DMS153 (cell line): ENCODE results near the gene CDH4.

Experiments used
- DNase-seq: peaks from one replicate; lab custom pipeline; 2025; lab: John Stamatoyannopoulos, UW

The CDH4 gene

DNA sequence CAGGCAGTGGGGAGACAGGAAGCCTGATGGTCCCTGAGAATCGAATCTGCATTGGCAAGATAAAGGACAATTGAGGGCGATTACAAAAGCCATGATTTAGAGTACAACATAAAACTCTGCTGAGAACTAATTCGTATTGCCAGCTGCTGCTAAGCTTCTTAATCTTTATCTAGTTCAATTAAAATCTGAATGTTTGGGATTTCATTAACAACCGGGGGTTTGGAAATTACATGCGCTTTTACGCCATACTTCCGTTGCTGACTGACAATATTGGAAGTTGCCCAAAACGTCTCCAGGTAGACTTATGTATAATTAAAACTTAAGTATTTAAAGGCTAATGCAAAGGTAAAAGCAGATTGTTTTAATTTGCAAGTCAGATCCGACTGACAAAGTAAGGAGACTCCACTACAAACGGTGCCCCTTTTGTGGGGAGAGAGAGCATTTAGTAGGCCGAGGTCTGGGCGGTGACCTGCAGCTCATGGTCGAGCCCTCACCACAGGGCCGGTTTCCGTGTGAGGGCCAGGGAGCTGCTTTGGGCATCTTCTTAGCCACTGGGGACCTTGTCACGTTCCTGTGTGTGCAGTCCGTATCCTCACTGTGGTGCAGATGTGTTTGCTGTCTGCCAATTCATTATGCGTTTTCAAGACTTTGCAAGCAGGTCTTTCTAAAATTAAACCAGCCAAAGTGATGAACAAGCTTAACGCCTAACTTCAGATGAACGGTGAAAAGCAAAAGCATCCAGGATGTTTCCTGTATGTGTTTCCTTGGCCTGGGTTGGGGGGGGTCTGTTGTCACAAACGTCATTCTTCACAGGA is 49.9 kb downstream of the CDH4 start:
- no peak for DNase-seq

DNA sequence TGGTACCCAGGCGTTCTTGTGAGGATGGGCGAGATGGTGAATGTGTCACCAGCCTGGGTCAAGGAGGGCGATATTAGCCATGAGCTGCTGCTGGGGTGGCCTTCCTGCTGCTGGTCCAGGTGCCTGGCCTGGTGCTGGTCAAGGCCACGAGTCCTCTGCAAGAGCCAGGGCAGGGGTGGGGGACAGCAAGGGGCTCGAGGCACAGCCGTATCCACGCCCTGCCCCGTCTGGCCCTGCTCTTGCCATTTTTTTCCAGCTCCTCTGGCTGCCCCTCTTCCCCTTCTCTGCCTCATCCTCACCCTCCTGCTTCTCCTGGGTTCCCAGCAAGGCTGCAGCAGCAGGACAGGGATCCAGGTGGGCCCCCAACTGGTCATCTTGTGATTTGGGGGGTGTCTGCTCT is 51.2 kb downstream of the CDH4 start:
- DNase-seq = no peak

- peak; percentile 39 for DNase-seq
These were observed 51.6 kb downstream of the CDH4 start for GRCh38 chr20:61303675-61304074.

DNA sequence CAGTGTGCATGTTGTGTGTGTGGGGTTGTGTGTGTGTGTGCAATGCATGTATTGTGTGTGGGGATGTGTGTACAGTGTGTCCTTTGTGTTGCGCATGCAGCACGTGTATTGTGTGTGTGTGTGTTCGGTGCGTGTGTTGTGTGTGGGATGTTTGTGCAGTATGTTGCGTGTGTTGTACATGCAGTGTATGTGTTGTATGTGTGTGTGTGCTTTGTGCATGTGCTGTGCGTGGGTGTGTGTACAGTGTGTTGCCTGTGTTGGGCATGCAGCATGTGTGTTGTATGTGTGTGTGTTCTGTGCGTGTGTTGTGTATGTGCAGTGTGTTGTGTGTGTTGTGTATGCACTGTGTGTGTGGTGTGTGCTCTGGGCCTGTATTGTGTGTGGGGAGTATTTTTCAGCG is 52.7 kb downstream of the CDH4 start:
- DNase-seq = no peak

GRCh38 chr20:61306937-61307475 is 54.9 kb downstream of the CDH4 start:
- no peak for DNase-seq

DNA sequence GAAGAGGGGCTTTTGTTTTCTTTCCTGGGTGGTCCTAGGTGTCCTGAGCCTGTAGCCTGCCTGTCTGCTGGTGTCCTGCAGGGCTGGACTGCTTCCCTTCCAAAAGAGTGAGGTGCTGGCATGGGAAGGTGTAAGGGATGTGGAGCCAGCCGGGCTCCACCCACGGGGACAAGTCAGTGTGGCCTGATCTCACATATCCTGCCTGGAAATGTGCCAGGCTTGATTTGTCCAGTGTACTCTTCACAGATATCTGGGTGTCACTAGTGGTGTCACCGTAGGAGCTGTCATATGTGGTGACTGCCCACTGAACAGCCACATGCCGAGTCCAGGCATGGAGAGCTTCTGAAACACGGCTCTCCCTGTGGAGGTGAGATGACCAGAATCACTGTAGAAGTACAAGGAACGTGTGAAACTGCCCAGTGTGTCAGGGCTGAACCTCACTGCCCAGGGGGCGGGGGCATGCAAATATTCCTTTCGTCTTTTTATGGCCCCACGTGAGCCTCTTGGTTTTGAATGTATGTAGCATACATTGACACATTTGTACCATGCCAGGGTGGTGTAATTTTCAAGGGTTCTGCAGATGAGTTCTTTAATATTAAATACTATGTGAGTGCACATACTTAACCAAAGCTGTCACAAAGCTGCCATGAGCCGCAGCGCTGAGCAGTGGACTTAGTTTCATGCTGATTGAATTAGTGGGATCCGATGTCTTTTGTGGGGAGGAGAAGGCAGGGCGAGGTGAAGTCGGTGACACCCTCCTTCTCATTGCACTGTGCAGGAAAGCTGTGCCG is 55.8 kb downstream of the CDH4 start:
- DNase-seq = no peak

GRCh38 chr20:61308477-61308774 is 56.4 kb downstream of the CDH4 start:
- no peak for DNase-seq

DNA sequence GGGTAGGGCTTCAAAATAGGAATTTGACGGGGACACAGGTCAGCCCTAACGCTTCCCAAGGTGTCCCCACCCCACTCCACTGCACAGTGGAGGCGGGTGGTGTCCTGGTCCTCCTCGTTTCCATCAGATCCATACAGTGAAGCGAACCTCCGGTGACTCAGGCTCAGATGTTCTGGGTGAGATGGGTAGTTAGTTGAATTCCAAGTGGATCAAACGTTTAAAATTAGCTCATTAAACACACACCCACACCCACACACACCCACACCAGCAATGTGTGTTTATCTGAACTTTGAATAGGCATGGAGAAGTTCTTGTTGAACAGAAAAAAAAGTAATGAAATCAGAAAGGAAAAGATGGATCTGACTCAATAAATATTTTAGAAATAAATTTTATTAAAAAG is 58.9 kb downstream of the CDH4 start:
- no peak for DNase-seq

GRCh38 chr20:61311656-61312387 is 59.8 kb downstream of the CDH4 start:
- DNase-seq = no peak

- DNase-seq = no peak
These were observed 60.9 kb downstream of the CDH4 start for GRCh38 chr20:61312925-61313324.

DNA sequence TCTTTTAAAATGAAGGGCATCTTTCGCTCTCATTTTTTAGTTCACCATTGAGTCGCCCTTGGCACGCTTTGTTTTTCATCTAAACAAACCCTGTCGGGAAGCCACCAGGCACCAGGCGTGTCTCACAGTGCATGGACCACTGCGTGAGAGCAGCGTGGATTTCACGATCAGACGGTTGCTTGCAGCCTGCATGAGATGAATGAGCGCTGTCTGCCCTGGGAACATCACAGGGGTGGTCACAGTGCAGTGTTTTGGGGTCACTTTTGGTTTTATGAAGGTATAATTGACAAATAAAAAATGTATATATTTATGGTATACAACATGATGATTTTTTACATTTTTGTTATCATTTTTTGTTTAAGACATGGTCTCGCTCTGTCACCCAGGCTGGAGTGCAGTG is 61.3 kb downstream of the CDH4 start:
- no peak for DNase-seq

DNA sequence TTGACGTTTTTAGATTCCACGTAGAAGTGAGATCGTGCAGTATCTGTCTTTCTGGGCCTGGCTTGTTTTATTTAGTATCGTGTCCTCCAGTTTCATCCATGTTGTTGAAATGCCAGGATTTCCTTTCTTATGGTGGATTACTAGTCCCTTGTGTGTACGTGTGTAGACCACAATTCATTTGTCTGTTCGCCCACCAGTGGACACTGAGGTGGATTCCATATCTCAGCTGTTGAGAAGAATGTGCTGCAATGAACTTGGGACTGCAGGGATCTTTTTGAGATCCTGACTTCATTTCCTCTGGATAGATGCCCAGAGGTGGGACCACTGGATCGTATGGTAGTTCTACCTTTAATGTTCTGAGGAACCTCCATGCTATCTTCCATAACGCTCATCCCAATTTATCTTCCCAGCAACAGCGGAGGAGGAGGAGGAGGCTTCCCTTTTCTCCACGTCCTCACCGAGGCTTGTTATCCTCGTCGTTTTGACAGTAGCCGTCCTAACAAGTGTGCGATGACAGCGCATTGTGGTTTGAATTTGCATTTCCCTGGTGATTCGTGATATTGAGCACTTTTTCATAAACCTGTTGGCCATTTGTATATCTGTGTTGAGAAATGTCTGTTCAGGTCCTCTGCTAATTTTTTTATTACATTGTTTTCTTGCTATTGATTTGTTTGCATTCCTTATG is 62.4 kb downstream of the CDH4 start:
- DNase-seq = no peak

DNA sequence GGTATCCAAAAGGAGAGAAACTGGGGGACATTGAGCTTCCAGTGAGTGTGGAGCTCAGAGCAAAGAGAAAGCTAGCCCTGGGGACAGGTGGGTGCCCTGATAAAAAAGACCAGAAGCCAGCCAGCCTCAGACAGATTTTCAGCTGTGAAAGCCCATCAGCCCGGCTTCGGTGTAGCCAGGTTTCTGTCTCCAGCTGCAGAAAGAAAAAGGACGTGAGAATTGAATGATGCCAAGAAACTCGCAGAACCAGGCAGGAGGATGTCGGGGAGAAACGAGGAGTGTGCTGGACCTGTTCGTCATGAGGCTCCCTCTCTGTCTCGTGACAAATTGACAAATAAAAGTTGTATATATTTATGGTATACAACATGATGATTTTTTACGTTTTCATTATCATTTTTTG is 63.3 kb downstream of the CDH4 start:
- no peak for DNase-seq

- DNase-seq = no peak
These were observed 64.3 kb downstream of the CDH4 start for GRCh38 chr20:61316346-61316745.

DNA sequence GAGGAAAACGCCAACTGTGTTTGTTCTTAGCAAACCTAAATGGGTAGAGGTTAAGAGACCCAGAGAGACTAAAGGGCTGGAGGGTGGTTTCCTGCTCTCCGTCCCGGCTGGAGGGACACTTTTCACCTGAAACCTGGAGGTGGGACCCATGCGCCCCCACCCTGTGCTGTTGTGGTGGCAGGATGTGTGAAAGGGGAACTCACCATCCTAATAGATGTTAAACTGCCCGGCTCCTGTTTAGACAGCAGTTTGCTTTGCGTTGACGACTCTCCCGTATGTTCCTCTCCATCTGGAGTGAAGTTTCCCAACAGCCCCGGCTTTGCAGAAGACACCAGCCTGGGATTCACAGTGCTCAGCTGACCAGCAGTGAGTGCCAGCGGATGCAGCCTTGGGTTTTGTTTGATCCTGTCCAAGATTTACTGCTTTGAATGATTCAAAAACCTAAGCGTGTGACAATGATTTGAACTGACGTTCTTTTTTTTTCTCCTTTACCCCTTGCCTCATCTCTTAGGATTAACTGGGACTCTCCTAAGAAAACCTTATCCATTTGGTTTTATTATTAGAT is 66.0 kb downstream of the CDH4 start:
- no peak for DNase-seq

GRCh38 chr20:61320691-61321425 is 68.8 kb downstream of the CDH4 start:
- no peak for DNase-seq

- peak; percentile 38 for DNase-seq
These were observed 69.4 kb downstream of the CDH4 start for GRCh38 chr20:61321481-61321880.

GRCh38 chr20:61322151-61322865 is 70.2 kb downstream of the CDH4 start:
- DNase-seq = no peak

DNA sequence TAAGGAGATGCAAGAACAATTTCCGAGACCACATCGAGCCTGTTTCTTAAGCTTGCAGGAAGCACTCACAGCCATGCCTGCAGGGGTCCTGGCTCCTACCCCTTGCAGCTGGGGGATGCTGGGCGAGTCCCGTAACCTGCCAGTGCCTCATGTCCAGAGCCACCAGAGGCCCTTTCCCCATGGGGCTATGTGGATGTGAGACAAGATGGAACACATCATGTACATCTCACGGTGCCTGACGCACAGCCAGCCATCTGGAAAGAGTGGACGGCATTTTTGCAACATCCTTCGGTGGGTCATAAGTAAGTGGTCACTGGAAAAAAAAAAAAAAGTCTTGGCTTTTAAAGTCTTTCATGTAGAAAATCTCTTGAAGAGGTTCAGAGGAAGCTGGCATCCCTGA is 72.8 kb downstream of the CDH4 start:
- DNase-seq = no peak

DNA sequence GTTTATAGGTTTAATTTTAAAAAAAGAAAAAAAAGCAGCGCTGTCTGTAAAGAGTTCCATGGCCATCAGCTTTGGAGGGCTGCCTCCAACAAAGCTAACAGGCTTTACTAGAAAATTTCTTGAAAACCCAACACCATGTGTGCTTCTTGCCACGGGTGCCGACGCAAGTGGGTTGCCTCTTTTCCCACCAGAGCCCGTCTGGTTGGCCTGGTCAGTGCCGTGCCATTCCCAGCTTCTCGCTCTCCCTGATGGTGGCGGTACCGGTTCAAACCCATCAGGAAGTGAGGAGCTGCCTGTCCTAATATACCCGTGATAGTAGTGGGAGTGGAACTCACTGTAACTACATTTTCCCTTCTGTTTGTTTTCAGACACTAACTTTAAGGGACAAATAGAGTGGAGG is 73.7 kb downstream of the CDH4 start:
- DNase-seq = no peak
